Uterus (tissue), 4 donors: ENCODE data around the gene G0S2. TPM values are rescaled to one million over a fixed set of nuclear protein-coding genes. Genes with fewer than 3 reads are reported as not detected.

ENCODE experiments used
- DNase-seq, 2 donors: peaks; one replicate each; pipeline ENCODE4 v3.0.0-alpha.2; 2019 to 2020
- H3K27ac ChIP-seq, 2 donors: fragments of 200-600 bp; sonication (generic); 1 replicate in 1 of 2; 2 replicates in 1 of 2; pipeline ENCODE4 v1.5.1; 2016 to 2018
- H3K27me3 ChIP-seq, 2 donors: fragments of 200-600 bp; sonication (generic); one replicate each; pipeline ENCODE4 v1.5.1; 2018 to 2019; ENCODE audit warnings: control low read depth in 1 of 2
- H3K36me3 ChIP-seq, 2 donors: fragments of 200-600 bp; sonication (generic); one replicate each; pipeline ENCODE4 v1.5.1; 2019; ENCODE audit warnings: control low read depth in 1 of 2
- H3K4me1 ChIP-seq, 2 donors: fragments of 200-600 bp; sonication (generic); one replicate each; pipeline ENCODE4 v1.5.1; 2018 to 2019; ENCODE audit warnings: control low read depth in 1 of 2
- H3K4me3 ChIP-seq, 2 donors: fragments of 200-600 bp; sonication (generic); 1 replicate in 1 of 2; 2 replicates in 1 of 2; pipeline ENCODE4 v1.5.1; 2018 to 2019; ENCODE audit warnings: mild to moderate bottlenecking in 1 of 2
- H3K9me3 ChIP-seq, 2 donors: fragments of 200-600 bp; sonication (generic); one replicate each; pipeline ENCODE4 v1.5.1; 2019; ENCODE audit warnings: control low read depth in 1 of 2
- POLR2A ChIP-seq, 2 donors: fragments of 450-650 bp; IDR thresholded peaks; one replicate each; pipeline ENCODE4 v1.6.1; 2016; ENCODE audit warnings: antibody characterized with exemption in 2 of 2, mild to moderate bottlenecking in 1 of 2, moderate library complexity in 1 of 2
- intact Hi-C: fragments of 100-400 bp; cut with DNase I; formaldehyde crosslinking; loops from one replicate; pipeline ENCODE4 v1.15.1; 2023; ENCODE audit warnings: low total_unique reads
- total RNA-seq, 4 donors: library from RNA; depleted of rRNA in 3 of 4; stranded (reverse); fragments of >200 nt in 3 of 4; gene quantifications; one replicate each; pipeline versions ENCODE4 v1.1.0 to v1.2.4, GENCODE V29; 2014 to 2023
- TF ChIP-seq, protein P1 (sequence below), 4 experiments: fragments of 200-600 bp in 2 of 4; fragments of 450-650 bp in 2 of 4; sonication (generic) in 2 of 4; IDR thresholded peaks; one replicate each; pipeline ENCODE4 v1.5.1; 2016 to 2019; ENCODE audit warnings: antibody characterized with exemption in 4 of 4, mild to moderate bottlenecking in 2 of 4, moderate library complexity in 1 of 4
- donor health status: DM: yes; HTN: yes; CAD: no.

Gene G0S2
- total RNA-seq, 4 donors from 2014 or later = 4.5 to 13.2 TPM; not detected in 2

DNA sequence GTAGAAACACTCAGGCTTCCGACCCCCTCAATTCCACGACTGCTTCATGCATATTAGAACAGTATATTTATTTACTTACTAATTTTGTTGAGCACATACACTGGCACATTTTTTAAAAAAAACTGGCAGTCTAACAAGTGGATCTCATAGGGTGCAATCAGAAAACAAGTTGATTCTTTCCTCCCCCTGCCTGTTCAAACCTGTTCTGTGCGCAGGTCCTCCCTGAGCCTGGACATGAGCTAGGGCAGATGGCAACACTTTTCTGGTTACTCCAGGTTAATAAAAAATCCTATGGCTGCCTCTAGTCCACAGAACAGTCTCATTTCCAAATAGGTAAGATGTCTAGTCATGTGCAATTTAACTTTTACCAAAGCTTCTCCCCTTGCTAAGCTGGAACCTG, 48.1 kb downstream of the G0S2 start:
- Histone ChIP-seq H3K27ac (no peak overlapping the region), H3K4me3 (no peak overlapping the region), H3K4me1 (no peaks in the 10 kb centered on the region), H3K36me3 (no peaks in the 10 kb centered on the region), H3K9me3 (no peaks in the 10 kb centered on the region), H3K27me3 (no peaks in the 10 kb centered on the region)
- intact Hi-C loops = no loop called here
- DNase-seq = no peak
- TF ChIP-seq, protein P1, sequence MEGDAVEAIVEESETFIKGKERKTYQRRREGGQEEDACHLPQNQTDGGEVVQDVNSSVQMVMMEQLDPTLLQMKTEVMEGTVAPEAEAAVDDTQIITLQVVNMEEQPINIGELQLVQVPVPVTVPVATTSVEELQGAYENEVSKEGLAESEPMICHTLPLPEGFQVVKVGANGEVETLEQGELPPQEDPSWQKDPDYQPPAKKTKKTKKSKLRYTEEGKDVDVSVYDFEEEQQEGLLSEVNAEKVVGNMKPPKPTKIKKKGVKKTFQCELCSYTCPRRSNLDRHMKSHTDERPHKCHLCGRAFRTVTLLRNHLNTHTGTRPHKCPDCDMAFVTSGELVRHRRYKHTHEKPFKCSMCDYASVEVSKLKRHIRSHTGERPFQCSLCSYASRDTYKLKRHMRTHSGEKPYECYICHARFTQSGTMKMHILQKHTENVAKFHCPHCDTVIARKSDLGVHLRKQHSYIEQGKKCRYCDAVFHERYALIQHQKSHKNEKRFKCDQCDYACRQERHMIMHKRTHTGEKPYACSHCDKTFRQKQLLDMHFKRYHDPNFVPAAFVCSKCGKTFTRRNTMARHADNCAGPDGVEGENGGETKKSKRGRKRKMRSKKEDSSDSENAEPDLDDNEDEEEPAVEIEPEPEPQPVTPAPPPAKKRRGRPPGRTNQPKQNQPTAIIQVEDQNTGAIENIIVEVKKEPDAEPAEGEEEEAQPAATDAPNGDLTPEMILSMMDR (IDR thresholded peaks at IDR 0.05) = no peak
- TF ChIP-seq POLR2A (IDR thresholded peaks at IDR 0.05) = no peak

DNA sequence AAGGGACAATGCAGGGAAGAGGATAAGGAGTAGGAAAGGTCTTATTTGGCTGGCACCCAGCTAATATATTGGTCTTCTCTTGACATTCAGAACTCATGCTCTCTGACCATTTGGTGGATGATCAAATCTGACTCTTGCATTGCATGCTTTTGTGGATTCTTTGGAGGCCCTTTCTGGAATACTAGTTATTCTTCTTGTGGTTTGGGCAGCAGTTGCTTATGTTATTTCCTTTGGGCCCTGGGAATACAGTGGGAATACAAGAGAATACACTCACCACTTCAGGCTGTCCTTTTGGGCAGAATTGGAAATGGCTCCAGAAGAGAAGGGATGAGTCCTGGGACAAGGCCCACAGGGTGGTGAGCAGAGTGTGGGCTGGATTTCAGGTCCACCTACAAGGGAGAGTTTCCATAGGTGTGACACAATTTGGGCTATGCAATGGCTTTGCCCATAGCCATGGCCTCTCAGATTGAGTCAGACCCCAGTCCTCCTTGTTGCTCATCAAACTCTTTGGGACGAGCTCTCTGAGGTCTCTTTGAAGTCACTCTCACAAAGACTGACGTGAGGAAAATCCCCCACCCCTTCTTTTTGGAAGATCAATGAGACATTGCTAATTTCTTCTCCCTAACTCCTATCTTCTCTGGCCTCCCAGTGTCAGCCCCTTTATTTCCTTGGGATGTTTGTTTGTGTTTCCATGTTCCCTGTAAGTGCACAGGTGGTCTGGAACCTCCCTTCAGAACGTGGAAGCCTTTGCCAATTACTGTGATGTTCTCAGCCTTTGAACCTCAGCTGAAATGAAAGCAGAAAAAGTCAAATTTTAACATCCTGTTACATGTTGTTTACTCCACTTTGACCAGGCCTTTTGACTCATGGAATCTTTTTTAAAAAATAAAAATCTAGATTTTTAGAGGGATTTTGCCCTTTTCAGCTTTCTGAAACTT, 48.8 kb downstream of the G0S2 start:
- intact Hi-C loops = no loop called here

More for the DNA sequence above, 48.8 kb downstream of the G0S2 start:
- DNase-seq = no peak
- Histone ChIP-seq H3K4me1 (no peaks in the 10 kb centered on the region), H3K36me3 (no peaks in the 10 kb centered on the region), H3K27me3 (no peaks in the 10 kb centered on the region), H3K27ac (no peak overlapping the region), H3K9me3 (no peaks in the 10 kb centered on the region), H3K4me3 (no peak overlapping the region)
- TF ChIP-seq, protein P1 (IDR thresholded peaks at IDR 0.05) = no peak
- no peak for TF ChIP-seq POLR2A (IDR thresholded peaks at IDR 0.05)

Other genes starting within 250 kb of the G0S2 start
- 1 to 10 TPM in 1 of 4 donors, under 1 TPM in 1, not detected in 2; 0.43 to 5.6 TPM for gene CAMK1G, start 91.7 kb upstream of the G0S2 start, total RNA-seq
- gene LAMB3, start 23.0 kb upstream of the G0S2 start, total RNA-seq = 10 to 100 TPM in 1 of 4 donors, under 1 TPM in 2, not detected in 1; under 0.01 to 17.4 (median 0.37) TPM
- 10 to 100 TPM in 1 of 4 donors, 1 to 10 TPM in 2, under 1 TPM in 1; 0.59 to 12.8 (median 2.2) TPM for gene HSD11B1, start 29.4 kb downstream of the G0S2 start, total RNA-seq
- 1 to 10 TPM in 3 of 4 donors, not detected in 1; 1.3 to 3.2 (median 1.3) TPM for gene TRAF3IP3, start 80.6 kb downstream of the G0S2 start, total RNA-seq
- gene C1orf74, start 109.1 kb downstream of the G0S2 start, total RNA-seq = 1 to 10 TPM in 3 of 4 donors, under 1 TPM in 1; 0.88 to 5.0 (median 1.3) TPM
- gene IRF6, start 130.7 kb downstream of the G0S2 start, total RNA-seq = 10 to 100 TPM in 1 of 4 donors, 1 to 10 TPM in 2, under 1 TPM in 1; 0.88 to 28.3 (median 4.0) TPM
- 10 to 100 TPM in 2 of 4 donors, 1 to 10 TPM in 2; 6.8 to 12.4 (median 8.8) TPM for gene UTP25, start 152.6 kb downstream of the G0S2 start, total RNA-seq